Ishikawa (cell line): Measurements from ENCODE around the gene NPIPA5.
"Not testable (repeated sequence)": the region's sequence is repeated elsewhere in the genome, so short reads cannot be mapped to it uniquely, and the experiment has no call there.

Source experiments
- CEBPB ChIP-seq: IDR thresholded peaks from 2 replicates; pipeline ENCODE4 v1.6.1; 2012
- EP300 ChIP-seq: IDR thresholded peaks from 2 replicates; pipeline ENCODE4 v1.6.1; 2012; ENCODE audit warnings: borderline replicate concordance
- FOXM1 ChIP-seq: IDR thresholded peaks from 2 replicates; pipeline ENCODE4 v1.6.1; 2012; ENCODE audit warnings: low read depth, borderline replicate concordance
- RAD21 ChIP-seq: IDR thresholded peaks from 2 replicates; pipeline ENCODE4 v1.6.1; 2012; ENCODE audit warnings: low read depth
- REST ChIP-seq: IDR thresholded peaks from 2 replicates; pipeline ENCODE4 v1.6.1; 2012; ENCODE audit warnings: low read depth, mild to moderate bottlenecking
- TAF1 ChIP-seq: IDR thresholded peaks from 2 replicates; pipeline ENCODE4 v1.6.1; 2012; ENCODE audit warnings: low read depth, mild to moderate bottlenecking
- USF1 ChIP-seq: IDR thresholded peaks from 2 replicates; pipeline ENCODE4 v1.6.1; 2012
- YY1 ChIP-seq: IDR thresholded peaks from 2 replicates; pipeline ENCODE4 v1.6.1; 2012; ENCODE audit warnings: low read depth
- TF ChIP-seq, protein P1 (sequence below): IDR thresholded peaks from 2 replicates; pipeline ENCODE4 v1.6.1; 2012

DNA sequence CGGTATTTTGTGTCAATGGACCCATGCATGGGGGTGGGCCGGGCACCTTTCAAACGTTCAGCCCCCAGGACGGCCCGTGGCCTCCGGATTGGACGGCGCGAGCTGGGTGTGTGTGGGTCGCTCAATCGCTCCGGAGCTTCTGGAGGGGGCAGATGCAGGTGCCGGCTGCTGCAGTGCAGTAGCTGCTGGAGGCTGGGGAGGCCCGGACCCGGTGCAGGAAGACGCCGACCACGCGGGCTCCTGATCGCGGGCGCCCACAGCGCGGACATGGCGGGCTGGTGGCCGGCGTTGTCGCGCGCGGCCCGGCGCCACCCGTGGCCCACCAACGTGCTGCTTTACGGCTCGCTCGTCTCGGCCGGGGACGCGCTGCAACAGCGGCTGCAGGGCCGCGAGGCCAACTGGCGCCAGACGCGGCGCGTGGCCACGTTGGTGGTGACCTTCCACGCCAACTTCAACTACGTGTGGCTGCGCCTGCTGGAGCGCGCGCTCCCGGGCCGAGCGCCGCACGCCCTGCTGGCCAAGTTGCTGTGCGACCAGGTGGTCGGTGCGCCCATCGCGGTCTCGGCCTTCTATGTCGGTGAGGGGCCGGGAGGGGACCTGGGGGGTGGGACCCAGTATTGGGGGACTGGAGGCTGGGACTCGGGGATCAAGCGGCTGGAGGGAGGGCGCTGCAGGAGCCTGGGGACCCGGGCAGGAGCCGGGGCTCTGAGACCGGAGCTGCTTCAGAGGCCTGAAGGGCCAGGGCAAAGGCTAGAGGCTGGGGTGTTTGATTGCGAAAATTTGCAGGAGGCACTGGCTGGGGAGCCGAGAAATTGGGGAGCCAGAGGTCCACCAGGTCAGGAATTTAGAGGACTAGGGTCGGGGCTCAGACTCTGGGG is 17.8 kb upstream of the NPIPA5 start, which contains the start of gene MPV17L:
- TF ChIP-seq, protein P1, sequence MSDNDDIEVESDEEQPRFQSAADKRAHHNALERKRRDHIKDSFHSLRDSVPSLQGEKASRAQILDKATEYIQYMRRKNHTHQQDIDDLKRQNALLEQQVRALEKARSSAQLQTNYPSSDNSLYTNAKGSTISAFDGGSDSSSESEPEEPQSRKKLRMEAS, result peak; percentile 65; the same call in 1 of the 2 replicates
- not testable (repeated sequence) for TF ChIP-seq REST, CEBPB, FOXM1, EP300, RAD21, USF1
- 0 out of 2 replicates have a peak, but pooled peaks have one; percentile 14 for TF ChIP-seq YY1
- peak; percentile 56; the same call in 1 of the 2 replicates for TF ChIP-seq TAF1
